ENCODE data around the gene ATP6V1E1.

Gene ATP6V1E1

DNA sequence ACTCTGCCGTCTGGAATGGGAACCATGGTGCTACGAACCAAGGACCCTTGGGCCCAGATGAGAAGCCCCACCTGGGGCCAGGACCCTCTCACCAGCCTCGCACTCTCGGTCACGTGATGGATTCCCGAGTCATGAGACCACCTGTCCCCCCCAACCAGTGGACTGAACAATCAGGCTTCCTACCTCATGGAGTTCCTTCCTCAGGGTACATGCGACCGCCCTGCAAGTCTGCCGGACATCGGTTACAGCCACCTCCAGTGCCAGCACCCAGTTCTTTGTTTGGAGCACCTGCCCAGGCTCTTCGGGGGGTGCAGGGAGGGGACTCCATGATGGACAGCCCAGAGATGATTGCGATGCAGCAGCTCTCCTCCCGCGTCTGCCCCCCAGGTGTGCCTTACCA lies 86.1 kb downstream of the ATP6V1E1 start:
- DNase-seq (ENCODE audit: low spot score) = no peak

All from putamen (tissue), 1 donor.